Dermis blood vessel endothelial cell (primary cell): Measurements from ENCODE around the gene SKA1. TPM values are rescaled to one million over a fixed set of nuclear protein-coding genes. Genes with fewer than 3 reads are reported as not detected.

Experiments used
- DNase-seq: peaks from one replicate; pipeline ENCODE4 v3.0.0; 2010
- total RNA-seq: library from RNA; depleted of rRNA; stranded (reverse); fragments of >200 nt; gene quantifications from 2 replicates; pipeline ENCODE4 v1.2.3, GENCODE V29; 2014

SKA1 gene
- total RNA-seq, result 4.6 and 18.0 TPM in 2 replicates

DNA sequence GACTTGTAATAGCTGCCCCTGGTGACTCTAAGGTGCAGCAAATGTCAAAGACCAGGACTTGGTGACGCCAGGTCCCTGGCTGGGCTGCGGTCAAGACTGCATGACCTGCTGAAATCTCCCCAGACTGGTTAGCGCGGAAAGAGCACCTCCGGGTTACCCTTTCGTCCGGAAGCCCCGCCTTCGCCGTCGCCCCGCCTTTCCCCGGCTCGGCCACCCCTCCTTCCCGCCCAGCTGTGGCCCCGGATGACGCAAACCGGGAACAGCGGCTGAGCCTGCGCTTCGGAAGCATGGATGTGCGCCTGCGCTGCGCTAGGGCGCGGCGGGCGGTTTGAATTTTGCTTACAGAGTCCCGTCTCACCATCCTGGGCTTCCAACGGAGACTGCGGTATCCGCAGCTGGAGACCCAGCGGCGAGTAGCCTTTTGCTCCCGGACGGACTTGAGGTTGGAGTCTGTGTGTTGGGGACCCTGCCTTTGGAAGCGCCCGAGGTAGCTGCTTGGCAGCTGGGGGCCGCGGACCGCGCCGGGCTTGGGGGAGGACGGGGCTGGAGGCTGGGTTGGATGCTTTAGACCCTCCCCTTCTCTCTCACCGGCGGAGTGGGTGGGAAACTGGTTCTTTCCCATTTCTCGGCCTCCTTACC lies at the start of gene SKA1:
Gene SKA1 (plus strand): TSS at position 294 of the 639 bp plus-strand sequence. CDS start 785 bp downstream, outside the sequence.
- DNase-seq, result peak; percentile 96

DNA sequence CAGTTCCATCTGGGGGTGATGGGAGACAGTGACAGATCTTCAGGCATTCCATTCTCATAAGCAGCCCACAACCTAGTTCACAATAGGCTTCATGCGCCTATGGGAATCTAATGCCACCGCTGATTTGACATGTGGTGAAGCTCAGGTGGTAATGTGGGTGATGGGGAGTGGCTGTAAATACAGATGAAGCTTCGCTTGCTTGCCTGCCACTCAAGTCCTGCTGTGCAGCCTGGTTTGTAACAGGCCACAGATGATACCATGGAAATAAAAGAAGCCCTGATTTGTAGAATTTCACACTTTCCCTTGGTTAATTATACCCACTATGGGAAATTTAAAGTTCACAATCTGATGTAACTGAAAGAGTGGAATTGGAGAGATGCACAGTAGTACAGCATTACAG lies 46.9 kb upstream of the SKA1 start:
- no peak for DNase-seq

- no peak for DNase-seq
Measured at GRCh38 chr18:50330176-50330575, 44.7 kb upstream of the SKA1 start.

GRCh38 chr18:50331691-50332090 lies 43.2 kb upstream of the SKA1 start:
- no peak for DNase-seq

DNA sequence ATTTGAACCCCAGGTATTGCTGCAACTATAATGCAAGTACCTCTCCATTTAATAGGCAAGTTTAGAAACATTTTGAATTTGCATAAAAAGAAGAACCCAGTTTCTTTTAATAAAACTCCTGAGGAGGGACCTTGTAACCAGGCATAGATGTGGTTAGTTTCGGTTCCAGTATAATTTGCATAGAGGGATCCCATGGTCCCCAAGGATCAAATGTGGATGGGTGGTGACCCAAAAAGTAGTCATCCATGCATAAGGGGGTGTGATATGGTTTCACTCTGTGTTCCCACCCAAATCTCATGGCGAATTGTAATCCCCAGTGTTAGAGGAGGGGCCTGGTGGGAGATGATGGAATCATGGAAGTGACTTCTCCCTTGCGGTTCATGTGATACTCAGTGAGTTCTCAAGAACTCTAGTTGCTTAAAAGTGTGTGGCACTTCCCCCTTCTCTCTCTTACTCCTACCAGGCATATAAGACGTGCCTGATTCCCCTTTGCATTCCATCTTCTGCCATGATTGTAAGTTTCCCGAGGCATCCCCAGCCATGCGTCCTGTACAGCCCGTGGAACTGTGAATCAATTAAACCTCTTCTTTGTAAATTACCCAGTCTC lies 40.2 kb upstream of the SKA1 start:
- no peak for DNase-seq

GRCh38 chr18:50338122-50338521 lies 36.7 kb upstream of the SKA1 start:
- no peak for DNase-seq

DNA sequence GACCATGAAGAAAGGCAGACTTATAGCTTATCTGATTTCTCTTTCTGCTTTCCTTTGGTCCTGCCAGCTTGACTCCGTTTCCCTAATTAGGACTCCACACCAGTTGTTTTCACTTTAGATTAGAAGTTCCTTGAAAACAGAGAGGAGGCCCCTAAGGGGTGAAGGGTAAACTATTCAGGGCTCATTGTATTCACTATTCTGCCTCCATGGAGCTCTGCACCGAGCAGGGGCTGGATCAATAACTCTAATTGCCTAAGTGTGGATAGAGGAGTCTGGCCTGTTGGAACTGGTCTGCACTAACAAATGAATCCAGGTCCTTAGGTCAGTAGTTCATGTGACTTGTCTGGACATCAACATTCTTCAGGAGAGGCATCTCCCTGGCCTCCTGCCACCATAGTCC lies 36.1 kb upstream of the SKA1 start:
- no peak for DNase-seq

DNA sequence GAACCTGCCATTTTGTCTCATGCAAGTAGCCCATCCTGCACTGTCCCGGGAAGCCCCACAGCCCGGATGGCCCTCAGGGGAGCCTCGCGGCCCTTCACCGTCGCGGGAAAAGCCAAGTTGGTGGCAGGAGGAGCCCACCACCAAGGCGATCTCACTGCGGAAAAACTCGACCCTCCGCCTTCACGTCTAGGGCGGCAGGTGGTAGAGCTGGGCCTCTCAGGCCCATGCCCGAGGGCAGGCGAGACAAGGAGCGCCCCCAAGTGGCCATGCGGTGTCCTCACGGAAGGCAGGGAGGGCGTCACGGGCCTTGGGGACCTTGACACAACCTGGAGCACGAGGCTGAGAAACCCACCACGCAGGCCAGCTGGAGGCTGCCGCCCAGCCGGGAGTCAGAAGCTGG lies 34.8 kb upstream of the SKA1 start:
- no peak for DNase-seq

DNA sequence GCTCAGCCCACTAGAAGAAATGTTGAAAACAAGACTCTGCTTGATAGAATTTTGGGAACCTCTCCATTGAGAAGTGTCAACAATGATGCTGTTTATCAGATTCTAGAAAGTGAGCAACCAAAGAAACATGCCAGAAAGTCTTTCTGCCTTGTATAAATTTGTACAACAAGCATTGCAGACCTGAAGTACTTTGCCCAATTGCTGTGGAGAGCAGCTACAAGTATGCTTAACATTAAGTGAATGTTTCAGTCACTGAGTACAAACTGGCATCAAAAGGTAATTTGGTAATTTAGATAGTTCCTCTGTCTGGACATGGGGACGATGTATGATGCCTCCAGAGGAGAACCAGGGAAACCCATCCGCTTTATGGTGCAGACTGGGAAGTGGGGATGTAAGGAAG lies 33.4 kb upstream of the SKA1 start:
- DNase-seq, result no peak

DNA sequence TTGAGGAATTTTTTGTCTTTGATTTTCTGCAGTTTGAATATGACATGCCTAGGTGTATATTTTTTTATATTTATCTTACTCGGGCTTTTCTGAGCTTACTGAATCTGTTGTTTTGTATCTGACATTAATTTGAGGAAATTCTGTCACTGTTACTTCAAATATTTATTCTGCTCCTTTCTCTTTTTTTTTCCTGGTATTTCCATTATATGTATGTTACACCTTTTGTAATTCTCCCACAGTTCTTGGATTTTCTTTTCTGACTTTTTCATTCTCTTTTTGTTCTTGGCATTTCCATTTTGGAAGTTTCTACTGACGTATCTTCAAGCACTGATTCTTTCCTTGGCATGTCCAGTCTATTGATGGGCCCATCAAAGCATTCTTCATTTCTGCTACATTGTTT lies 24.1 kb upstream of the SKA1 start:
- no peak for DNase-seq

- DNase-seq, result peak; percentile 31
Measured at GRCh38 chr18:50356036-50356945, 18.6 kb upstream of the SKA1 start.

DNA sequence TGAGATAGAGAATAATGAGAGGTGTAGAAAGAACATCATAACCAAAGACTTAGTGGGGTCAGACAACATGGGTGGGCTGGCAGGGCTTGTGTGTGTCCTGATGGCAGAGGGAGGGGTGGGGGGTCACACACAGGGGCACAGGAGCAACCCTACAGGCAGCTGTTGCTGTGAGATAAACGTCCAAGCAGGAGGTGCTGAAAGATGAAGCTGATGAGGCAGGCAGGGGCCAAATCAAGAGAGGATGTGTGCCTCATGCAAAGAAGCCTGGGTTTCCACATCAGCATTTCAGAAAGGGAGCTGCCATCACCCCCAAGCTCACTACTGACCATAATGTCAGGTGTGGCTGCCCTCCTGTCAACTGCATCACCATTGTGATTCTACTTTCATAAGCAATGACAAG lies 16.0 kb upstream of the SKA1 start:
- no peak for DNase-seq

DNA sequence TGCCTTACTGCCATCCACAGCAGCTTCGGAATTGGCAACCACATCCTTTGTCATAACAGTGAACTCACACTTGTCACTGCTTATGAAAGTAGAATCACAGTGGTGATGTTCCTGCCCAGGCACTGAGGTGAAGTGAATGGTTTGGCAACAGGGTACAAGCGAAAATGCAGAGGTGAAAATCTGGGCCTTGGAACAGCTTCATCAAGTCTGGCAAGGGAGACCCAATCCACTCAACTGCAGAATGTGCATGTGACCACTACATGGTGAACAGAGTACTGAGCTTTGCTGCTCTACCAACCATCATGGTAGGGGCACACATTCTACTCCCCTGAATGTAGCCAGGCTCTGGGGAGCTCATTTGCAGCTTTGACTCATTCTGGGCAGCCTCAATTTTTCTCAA lies 15.0 kb upstream of the SKA1 start:
- DNase-seq, result no peak

DNA sequence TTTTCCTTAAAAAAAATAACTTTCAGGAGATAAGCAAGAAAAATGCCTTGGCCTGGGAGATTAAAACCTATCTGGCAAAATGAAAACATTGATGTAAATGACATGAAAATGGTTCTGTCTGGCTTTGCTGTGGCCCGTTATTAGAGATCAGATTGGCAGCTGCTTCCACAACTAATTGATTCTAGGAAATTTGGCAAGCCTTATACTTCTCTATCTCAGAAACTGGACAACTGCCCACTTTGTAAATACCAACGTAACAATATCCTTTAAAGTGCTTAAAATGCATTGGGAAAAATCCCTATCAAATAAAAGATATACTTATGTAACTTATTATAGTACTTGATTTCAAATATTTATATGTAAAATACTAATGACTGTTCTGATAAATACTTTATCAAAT lies 14.2 kb upstream of the SKA1 start:
- DNase-seq, result no peak

GRCh38 chr18:50369672-50370071 lies 5.2 kb upstream of the SKA1 start:
- DNase-seq, result no peak

DNA sequence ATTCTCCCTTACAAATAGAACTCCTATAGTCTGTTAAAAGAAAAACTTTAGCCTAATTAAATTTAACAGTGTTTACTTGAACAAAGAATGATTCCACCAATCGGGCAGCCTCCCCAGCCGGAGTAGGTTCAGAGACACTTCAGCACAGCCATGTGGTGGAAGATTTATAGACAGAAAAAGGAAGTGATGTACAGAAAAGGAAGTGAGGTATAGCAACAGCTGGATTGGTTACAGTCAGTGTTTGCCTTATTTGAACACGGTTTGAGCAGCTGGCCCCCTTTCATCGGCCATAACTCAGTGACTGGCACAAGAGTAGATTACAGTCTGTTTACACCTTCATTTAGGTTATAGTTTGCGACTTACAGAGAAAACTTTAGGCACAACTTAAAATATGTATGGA lies 2.1 kb upstream of the SKA1 start:
- no peak for DNase-seq

DNA sequence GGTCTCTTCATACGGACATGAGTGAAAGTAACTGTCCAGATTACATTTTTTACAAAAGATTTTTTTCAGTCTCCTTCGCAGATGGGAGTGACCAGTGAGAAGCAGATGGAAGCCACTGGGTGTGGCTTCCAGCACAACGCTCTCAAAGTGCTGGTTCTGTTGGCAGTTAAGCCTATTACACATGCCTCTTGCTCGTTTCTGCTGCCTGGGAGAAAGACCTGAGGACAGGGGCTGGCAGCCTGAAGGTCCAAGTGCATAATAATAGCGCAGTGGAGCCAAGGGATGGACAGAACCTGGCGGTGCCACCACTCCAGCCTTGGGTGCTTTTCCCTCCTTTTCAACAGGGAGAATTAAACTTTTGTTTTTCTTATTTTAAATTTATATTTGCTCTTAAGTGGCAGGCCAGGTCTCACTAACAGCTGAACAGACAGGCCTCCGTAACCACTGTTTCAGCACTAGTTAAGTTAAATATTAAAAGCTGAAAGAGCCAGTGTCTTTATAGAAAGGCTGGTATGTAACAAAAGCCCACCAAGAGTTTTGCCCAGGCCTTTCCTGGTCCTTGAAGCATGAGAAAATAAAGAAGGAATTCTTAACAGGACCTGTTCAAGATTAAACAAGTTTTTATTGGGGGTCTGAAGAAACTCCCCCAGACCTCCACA lies 1.2 kb upstream of the SKA1 start:
- no peak for DNase-seq

DNA sequence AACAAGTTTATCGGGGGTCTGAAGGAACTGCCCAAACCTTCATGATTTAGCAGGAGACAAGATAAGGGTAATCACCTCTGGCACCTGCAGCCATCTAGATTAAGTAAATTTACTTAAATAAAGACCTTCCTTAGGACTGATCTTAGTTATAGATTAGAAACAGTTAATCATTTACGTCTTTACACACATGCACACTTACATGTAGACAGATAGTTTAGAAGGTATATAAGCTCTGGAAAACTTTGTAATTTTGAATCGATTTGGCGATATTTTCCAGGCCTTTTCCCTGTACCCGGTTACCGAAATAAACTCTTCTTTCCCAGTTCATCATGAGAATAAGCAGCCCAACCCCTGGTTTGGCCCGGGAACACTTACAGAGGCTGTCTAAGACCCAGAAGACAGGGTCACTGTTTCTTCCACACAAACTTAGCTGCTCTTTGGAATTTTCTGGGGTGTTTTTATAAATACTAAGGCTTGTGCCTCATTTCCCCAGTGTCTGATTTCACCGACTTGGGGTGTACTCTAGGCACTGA lies 560 bp upstream of the SKA1 start:
- peak; percentile 5 for DNase-seq

- DNase-seq, result no peak
Measured at GRCh38 chr18:50377061-50377798, 2.4 kb downstream of the SKA1 start.

DNA sequence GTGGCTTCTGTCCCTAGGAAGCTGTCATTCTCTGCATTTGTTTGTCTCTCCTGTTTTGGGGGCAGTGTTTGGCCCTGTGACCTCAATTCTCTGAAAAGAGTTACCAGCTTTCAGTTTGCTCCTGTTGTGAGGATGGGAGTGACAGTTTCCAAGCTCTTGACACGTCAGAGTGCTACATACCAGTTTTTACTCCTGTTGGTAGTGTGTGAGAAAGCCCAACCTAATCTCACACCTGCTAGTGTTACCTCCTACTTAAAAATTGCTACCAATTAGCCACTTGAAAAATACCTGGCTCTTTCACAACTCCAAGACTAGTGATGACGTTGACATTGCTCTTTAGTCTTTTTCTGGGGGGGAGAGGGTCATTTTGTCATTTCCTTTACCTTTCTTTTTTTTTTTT lies 14.1 kb downstream of the SKA1 start:
- DNase-seq, result no peak

DNA sequence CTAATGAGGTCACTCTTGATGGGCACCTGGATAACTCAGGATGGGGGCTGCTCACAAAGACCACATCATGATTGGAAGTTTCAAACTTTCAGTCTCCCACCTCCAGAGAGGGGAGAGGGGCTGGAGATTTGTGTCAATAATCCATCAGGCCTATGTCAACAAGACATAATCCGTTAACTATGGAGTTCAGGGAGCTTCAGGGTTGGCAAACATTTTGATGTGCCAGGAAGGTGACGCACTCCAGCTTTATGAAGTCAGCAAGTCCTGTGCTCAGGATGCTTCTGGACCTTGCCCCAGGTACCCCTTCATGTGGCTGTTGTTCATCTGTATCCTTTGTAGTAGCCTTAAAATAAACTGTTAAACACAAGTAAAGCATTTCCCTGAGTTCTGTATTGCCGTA lies 19.0 kb downstream of the SKA1 start:
- no peak for DNase-seq

DNA sequence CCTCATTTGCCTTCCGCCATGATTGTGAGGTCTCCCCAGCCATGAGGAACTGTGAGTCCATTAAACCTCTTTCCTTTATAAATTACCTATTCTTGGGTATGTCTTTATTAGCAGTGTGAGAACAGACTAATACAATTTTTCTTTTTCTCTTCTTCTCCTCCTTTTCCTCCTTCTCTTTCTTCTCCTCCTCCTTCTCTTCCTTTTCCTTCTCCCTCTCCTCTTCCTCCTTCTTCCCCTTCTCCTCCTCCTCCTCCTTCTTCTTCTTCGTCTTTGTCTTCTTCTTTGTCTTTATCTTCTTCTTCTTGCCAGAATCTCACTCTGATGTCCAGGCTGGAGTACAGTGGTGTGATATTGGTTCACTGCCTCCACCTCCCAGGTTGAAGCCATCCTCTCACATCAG lies 20.2 kb downstream of the SKA1 start:
- no peak for DNase-seq
